ENCODE measurements around the gene INPP5B.

Gene INPP5B

GRCh38 chr1:37840711-37841110 is 106.1 kb downstream of the INPP5B start:
- no peak for DNase-seq (ENCODE audit: low read depth in 2 of 2)

- no peak for DNase-seq (ENCODE audit: low read depth in 2 of 2)
These were observed 107.2 kb downstream of the INPP5B start for GRCh38 chr1:37839676-37840075.

DNA sequence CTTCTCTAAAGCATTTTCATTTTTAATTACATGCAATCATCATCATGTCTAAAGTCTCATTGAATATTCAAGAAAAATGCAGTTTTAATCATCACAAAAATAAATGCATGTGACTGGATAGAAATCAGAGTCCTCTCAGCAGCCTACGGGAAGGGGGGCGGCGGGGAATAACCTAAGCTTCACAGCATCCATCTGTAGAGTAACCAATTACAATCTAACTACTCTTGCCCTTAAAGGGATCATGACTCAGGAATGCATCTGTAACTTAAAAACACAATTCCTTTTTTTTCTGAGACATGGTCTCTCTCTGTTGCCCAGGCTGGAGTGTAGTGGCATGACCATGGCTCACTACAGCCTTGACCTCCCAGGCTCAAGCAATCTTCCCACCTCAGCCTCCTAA is 110.1 kb downstream of the INPP5B start:
- DNase-seq (ENCODE audit: low read depth in 2 of 2), result no peak

DNA sequence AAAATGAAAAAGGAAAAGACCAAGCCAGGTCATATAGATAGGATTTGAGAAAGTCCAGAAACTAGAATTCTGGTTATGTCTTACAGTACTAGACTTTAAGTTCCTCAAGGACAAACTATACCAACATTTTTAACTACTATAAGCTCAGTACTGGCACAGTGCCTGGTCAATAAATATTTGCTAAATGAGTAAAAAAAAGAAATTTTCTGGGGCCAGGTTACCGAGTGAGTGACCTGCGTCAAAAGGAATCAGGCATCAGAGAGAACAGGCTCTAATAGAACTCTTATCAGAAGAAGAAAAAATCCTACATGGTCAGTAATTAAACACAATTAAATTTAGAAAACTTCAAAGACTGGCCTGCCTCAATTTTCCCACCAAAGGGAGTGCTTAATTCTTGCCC is 115.0 kb downstream of the INPP5B start:
- DNase-seq (ENCODE audit: low read depth in 2 of 2), result no peak

- no peak for DNase-seq (ENCODE audit: low read depth in 2 of 2)
These were observed 115.7 kb downstream of the INPP5B start for GRCh38 chr1:37831109-37831508.

DNA sequence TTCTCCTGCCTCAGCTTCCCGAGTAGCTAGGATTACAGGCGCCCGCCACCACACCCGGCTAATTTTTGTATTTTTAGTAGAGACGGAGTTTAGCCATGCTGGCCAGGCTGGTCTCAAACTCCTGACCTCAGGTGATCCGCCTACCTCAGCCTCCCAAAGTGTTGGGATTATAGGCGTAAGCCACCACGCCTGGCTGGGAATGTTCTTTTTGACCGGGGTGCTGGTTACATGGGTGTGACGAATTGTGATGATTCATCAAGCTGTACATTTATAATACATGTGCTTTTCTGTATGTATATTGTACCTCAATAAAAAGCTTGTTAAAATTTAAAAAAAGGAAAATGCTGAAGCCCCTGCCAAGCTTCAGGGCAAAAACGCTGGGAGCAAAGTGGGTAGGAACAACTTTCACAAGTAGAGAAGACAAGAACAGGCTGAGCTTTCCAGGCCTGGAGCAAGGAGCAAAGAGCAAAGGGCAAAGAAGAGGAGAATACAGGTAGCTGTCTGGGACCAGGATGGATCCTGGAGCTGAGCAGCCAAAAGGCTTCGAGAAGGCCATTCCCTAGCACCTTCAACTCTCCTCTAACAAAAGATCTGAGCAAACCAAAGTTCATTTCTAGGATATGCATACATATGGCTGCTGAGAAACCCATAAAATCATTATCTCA is 118.3 kb downstream of the INPP5B start:
- DNase-seq (ENCODE audit: low read depth in 2 of 2), result no peak

GRCh38 chr1:37825506-37825905 is 121.3 kb downstream of the INPP5B start:
- no peak for DNase-seq (ENCODE audit: low read depth in 2 of 2)

DNA sequence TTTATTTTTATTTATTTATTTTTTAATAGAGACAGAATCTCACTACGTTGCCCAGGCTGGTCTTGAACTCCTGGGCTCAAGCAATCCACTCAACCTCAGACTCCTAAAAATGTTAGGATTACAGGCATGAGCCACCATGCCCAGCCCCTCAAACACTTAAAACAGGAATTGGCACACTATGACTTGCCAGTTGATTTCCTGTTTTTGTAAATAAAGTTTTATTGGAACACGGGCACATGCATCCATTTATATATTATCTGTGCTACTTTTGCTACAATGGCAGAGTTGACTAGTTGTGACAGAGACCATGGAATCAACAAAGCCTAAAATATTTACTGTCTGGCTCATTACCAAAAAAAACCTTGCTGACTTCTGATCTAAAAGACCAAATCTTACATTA is 122.9 kb downstream of the INPP5B start:
- DNase-seq (ENCODE audit: low read depth in 2 of 2), result no peak

DNA sequence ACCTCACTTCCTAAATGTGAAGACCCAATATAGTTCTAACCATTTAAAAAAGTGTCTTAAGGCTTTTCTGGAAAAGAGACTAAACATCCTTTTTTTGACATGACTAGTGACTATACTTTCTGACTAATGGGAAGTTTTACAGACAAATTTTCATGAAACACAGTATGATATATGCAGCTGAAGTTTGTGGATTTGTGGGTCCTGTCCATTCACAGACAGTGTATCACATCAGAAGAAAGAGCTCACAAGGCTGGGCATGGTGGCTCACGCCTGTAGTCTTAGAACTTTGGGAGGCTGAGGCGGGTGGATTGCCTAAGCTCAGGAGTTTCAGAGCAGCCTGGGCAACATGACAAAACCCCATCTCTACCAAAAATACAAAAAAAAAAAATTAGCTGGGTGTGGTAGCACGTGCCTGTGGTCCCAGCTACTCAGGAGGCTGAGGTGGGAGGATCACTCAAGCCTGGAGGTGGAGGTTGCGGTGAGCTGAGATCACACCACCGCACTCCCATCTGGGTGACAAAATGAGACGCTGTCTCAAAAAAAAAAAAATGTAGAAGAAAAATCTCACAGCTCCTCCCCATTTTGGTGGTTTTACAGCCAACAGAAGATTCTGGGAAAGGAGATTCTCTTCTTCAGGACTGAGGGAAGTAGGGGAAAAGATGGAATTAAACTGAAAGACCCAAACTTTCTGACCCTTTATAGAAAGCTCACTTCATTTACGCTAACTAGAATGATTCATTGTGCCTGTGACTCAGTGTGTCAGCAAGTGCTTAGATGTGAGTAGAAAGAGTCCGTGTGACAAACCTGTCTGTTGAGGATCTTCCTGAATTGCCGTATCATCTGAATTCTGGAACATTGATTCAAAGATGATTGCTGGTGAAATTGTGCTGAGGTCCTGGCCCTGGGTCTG is 123.7 kb downstream of the INPP5B start:
- DNase-seq (ENCODE audit: low read depth in 2 of 2), result peak in 1 of 2 donors; percentile 16

DNA sequence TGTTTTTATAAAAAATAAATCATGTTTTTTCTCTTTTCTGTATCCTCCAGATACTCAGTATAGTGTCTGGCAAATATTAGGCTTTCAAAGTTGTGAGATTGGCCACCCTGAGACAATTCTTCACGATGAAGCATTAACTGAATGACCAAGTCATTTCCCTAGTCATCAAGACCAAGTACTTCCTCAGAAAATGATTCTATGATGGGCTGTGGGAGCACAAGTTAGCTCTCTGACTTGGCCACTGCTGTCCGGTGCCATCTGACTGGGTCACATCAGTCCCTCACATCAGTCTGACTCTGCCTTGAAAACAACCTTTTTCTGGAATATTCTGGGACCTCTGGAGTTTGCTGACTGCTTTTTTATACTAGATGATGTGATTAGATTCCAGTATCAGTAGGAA is 125.4 kb downstream of the INPP5B start:
- DNase-seq (ENCODE audit: low read depth in 2 of 2), result no peak

DNA sequence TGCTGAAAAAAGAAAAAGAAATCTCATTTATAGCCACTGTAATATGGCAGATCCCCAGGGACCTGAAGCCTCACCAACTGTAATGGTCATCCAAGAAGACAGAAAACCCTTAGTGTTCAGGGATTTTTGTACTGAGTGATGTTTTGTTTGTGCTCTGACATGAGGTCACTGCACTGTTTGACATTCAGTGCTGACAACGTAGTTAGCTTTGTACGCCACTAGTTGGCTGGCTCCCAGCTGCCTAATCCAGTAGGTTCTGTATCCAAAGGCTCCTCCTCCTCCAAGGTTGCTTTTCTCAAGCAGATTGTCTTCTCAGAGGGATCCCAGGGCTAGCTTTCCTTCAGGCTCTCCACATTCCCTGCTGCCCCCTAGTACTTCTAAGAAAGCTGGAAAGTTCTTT is 129.4 kb downstream of the INPP5B start:
- no peak for DNase-seq (ENCODE audit: low read depth in 2 of 2)

DNA sequence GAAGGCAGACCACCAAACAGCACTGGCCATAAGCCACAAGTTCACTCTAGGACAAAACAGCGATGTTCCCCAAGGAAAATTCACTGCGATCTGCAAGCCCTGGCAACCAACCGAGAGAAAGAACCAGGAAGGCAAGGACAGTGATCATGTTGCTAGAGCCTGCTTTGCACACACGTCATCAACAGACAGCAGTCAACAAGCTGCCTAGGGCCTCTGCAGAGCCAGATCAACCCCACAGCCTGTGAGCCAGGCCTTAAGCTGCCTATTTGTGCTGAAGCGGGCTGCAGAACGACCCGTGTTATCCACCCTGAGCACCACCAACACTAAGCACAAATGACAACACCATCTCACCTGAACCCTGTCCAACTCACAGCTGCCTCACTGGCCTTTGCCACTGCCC is 132.6 kb downstream of the INPP5B start:
- DNase-seq (ENCODE audit: low read depth in 2 of 2), result no peak

- DNase-seq (ENCODE audit: low read depth in 2 of 2), result no peak
These were observed 133.2 kb downstream of the INPP5B start for GRCh38 chr1:37813529-37814145.

GRCh38 chr1:37811027-37811655 is 135.7 kb downstream of the INPP5B start:
- DNase-seq (ENCODE audit: low read depth in 2 of 2), result peak; percentile 33 to 43

Data from stimulated activated CD8-positive, alpha-beta memory T cell treated with anti-CD3 and anti-CD28 coated beads, Interleukin-7, amount 100 ng/mL, for 4 hours (primary cell).